IMR-90 (cell line): ENCODE results near the gene IKBKE.

ENCODE experiments used
- BHLHE40 ChIP-seq: fragments of 150-350 bp; IDR thresholded peaks from 2 replicates; pipeline ENCODE4 v1.6.1; 2016; ENCODE audit warnings: mild to moderate bottlenecking, low read depth, low read length
- CEBPB ChIP-seq: IDR thresholded peaks from 2 replicates; pipeline ENCODE4 v1.6.1; 2012; ENCODE audit warnings: low read depth, low read length, improper control_type of control experiment
- FOS ChIP-seq: fragments of 150-350 bp; IDR thresholded peaks from 2 replicates; pipeline ENCODE4 v1.6.1; 2016; ENCODE audit warnings: low read depth, low read length
- POLR2A ChIP-seq: IDR thresholded peaks from 2 replicates; pipeline ENCODE4 v1.6.1; 2012; ENCODE audit warnings: mild to moderate bottlenecking, low read depth, low read length
- RAD21 ChIP-seq: IDR thresholded peaks from 2 replicates; pipeline ENCODE4 v1.6.1; 2012; ENCODE audit warnings: low read length, improper control_type of control experiment
- RCOR1 ChIP-seq: IDR thresholded peaks from 2 replicates; pipeline ENCODE4 v1.6.1; 2012; ENCODE audit warnings: mild to moderate bottlenecking, low read length, improper control_type of control experiment; ENCODE audit not compliant: insufficient replicate concordance
- TF ChIP-seq, protein P1 (sequence below): conservative IDR thresholded peaks from 2 replicates; pipeline ENCODE4 v1.5.1; 2012; ENCODE audit warnings: mild to moderate bottlenecking, low read depth, low read length, improper control_type of control experiment

DNA sequence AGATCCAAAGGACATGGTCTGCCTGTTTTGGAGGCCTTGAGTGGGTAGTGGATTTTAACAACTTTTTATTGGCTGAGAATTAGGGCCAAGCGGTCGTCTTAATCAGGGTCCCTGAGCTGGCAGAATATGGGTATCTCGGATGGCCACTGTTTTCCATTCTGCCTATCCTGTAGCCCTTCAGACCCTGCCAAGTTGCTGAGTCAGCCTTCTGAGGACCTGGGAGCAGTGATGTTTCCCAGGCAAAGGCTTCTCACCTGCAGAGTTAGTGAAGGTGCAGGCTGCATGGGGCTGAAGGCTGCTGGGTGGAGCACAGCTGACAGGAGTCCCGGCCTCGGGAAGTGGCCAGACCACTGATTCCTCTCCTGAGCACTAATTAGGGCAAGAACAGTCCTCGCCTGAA, 48.5 kb downstream of the IKBKE start:
- TF ChIP-seq FOS (no peak), POLR2A (no peak), RCOR1 (no peak), BHLHE40 (no peak), RAD21 (no peak), CEBPB (no peak)
- TF ChIP-seq, protein P1, sequence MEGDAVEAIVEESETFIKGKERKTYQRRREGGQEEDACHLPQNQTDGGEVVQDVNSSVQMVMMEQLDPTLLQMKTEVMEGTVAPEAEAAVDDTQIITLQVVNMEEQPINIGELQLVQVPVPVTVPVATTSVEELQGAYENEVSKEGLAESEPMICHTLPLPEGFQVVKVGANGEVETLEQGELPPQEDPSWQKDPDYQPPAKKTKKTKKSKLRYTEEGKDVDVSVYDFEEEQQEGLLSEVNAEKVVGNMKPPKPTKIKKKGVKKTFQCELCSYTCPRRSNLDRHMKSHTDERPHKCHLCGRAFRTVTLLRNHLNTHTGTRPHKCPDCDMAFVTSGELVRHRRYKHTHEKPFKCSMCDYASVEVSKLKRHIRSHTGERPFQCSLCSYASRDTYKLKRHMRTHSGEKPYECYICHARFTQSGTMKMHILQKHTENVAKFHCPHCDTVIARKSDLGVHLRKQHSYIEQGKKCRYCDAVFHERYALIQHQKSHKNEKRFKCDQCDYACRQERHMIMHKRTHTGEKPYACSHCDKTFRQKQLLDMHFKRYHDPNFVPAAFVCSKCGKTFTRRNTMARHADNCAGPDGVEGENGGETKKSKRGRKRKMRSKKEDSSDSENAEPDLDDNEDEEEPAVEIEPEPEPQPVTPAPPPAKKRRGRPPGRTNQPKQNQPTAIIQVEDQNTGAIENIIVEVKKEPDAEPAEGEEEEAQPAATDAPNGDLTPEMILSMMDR: no peak
